ENCODE data around the gene RUNX1.

RUNX1 gene

DNA sequence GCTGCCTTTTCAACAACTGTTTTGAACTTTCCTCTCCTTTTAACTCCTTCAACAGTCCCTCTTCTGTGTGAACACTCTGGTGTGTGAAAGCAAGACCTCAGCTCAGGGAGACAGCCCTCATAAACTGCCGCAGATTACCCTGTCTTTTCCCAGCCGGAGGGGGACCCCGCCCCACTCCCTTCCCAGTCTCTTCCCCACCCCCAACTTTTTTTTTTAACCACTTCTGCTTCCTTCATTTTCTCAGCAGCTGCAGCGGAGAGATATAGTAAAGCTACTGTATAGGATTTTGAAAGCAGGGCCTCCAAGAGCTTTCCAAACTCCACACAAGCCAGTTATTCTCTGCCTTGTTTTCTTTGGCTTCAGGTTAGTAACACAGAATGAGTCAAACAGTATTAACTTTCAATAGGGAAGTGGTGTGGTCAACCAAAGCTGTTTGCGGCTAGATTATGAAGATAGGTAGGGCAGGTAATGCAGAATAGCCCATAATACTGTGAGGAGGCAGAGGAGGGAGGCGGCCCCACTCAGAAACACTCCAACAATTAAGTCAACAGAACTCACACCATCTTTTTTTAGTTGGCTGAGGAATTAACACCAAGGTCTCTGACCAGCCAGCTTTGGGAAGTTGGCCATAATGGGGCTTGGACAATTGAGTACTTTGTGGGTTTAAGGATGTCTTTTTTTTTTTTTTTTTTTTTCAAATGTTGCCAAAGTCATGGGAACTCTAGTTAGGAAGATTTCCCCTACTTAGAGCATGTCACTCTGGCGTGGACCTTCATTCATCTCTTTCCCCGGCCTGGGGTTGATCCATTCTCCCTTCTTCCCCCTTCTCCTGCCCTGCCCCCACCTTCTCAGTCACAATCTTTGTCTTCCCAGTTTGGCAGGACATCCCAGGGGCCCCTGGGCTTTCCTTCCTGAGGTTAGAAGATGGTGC, 203.3 kb downstream of the RUNX1 start:
- no peak for DNase-seq (ENCODE audit: low read depth)

DNA sequence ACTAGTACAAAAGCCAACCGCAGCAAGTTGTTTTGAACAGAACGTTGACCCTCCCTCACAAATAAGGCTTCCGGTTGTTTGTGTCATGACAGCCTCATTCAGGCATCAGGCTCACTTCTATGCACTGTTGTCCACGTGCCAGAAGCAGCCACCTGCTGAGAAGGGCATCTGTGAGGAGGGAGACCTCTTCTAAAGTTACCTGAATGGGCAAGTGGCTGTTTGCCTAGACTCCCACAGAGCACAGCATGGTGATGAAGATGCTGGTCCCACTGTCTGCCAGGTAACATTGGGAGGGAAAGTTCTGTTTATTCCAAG, 204.2 kb downstream of the RUNX1 start:
- DNase-seq (ENCODE audit: low read depth): no peak

DNA sequence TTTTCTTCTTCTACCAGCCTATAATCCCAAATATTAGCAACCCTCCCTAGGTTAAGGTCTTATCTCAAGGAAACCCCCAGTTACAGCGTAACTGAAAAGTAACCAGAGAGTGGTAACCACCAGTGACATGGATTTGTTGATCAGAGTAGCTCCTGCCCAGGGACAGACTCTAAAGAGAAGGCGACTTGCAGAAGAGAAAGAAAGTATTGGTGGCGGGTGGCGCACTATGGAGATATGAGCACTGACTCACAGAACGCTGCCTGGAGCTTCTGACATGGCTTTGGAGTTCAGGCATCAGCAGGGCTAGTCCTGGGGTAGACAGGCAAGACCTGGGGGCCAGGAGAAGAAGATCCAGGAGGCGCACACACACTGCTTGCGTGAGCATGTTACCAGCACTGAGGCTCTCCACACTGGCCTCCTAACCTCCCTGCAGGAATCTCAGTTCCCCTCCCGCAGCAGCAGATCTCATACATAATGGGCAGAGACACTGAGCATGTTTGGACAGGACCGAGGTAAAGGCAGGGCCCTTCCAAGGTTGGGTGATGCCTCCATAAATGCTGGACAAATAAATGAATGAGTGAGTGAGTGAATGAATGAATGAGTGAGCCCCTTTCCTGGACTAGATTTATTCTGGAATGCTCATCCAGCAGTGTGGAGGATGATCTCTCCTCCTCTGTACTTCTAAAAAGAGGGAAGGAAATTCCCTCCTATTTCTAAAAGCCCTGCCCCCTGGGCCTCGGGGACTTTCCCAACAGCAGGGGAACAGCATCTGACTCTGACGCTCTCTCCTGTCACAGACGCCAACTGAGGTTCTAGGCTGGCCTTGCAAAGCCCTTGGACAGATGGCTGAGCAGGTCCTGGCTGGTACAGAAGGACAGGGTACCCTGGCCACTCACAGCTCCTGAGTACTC, 204.8 kb downstream of the RUNX1 start:
- DNase-seq (ENCODE audit: low read depth): no peak

DNA sequence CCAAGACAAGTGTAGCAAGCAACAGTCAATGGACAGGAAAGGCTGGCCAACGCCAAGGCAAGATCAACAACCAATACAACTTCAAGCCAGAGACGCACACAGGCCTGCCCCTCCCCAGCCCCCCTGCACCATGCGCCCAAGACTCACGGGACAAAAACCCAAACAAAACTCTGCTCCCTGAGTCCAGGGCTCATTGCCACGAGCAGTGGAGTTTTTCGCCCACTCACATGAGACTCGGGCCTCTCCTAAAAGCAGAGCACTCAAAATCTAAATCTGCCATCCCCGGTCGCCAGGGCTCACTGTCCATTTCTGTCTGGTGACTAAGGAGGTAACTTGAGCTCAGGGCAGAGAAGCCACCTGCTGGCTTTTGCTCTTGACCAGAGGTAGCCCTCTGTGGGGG, 205.5 kb downstream of the RUNX1 start:
- no peak for DNase-seq (ENCODE audit: low read depth)

DNA sequence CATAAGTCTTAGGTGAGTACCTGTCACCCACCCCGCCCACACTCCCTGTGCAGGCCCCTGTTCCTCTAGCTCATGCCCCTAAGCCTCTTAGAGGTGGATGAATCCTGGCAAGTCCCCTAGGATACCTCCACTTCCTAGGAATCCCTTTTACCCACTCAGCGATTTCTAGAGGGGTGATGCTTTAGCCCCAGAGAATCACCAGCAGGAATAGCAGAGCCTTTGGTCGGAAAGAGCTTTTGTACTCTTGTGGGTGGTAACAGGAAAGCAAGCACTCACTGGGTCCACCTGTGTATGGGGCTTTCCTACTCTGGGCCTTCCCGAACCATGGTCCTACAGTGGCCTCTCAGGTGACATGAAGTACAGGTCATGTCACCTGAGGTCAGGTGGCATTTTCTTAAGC, 207.9 kb downstream of the RUNX1 start:
- no peak for DNase-seq (ENCODE audit: low read depth)

DNA sequence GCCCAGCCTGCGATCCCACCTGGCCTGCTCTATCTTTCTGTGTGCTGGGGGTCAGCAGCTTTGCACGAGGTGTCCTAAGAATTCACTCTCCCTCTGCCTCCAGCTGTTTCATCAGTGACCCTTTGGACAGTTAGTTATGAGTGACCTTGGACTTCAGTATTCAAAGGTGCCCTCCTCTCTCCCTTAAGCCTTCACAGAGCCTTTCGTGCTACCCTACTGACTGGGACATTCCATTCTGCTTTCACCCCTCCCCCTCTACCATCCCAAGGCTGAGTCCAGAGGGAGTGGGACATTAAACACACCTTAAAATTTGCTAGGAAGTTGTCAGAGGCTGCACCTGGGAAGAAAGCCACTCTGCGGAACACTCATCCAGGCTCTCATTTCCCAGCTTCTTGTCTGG, 208.4 kb downstream of the RUNX1 start:
- DNase-seq (ENCODE audit: low read depth): no peak

DNA sequence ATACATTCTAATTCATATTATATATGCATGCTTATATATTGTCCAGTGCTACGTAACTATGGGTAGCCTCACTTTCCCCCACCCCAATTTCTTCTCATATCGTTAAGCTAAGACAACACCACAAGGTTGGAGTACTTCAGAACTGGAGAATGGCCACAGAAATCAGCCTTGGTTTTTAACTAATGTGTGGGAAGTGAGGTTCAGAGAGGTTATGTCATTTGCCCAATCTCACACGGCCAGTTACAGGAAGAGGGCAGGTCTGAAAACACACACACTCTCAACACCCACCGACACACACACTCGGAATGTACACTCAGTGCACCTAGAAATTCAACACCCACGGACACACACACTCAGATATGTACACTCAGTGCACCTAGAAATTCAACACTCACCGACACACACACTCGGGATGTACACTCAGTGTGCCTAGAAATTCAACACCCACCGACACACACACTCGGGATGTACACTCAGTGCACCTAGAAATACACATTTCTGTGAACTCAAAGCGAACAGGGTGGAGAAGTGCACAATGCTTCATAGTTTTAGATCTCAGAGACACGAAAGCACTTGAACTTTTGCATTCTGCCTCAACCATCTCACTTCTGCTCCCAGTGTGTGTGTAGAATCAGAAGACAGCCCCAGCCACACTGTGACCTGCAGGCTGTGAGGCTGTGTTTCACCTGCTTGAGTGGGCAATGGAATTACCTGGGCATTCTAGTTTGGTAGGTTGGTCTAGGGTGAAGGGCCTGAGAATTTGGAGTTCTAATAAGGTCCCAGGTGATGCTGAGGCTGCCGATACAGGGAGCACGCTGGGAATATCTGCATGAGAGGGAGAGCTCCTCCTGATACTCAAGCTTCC, 209.9 kb downstream of the RUNX1 start:
- DNase-seq (ENCODE audit: low read depth): no peak

DNA sequence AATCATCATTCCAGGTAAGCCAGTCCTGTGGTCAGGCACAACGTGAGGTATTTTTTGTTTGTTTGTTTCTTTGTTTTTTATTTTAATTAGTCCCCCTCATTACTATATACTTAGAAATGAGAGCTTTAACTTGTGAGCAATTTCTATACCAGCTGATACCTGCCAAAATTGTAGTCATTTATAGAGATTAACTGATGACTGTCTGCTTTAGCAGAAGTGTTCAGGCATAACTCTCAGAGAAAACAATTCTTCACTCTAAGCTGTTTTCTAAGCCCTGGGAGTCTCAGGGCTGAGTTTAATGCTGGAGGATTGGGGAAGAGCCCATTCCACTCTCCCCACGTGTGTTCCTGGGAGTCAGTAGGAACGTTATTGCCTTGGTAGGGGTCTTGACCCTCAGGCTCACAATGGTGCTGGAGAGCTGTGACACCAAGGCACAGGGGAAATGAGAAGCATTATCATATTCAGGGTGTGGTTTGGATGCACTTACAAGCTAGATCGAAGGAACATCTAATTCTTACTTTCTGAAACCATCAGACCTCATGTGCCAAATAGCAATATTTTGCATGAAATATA, 212.1 kb downstream of the RUNX1 start:
- DNase-seq (ENCODE audit: low read depth): no peak

DNA sequence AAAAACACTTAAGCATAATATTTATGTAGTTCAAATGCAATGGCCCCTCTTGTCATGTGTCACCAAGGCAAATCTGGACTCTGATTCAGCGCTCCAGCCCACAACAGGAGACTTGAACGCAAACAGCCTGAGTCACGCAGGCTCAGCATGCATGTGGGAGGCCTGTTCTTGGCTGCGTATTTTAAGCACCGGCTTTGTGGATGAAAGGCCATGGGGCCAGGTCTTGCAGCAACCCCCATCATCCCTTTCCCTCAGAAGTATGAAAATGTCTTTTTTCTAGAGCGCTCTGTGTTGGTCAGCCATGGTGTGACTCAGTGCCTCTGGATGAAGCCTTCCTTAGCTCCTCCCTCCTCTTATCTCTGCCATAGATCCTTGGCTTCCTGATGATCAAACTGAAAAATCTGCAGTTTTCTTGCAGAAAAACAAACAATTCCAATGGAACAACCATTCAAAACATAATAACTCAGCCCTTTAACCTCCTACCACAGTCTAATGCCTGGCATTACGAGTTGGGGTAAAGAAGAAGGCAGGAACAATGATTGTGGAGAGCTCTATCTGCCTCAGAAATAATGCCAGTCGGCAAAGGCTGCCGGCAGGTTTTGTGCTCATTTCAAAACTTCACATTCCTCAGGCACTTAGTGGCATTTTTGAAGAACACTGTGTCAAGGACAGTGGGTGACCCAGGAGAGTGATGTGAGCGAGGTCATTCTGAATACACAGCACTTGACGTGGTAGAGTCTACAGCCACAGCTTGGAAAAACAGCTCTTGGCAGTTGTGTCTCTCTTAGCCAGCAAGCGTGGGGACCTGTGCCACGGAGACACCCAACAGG, 212.8 kb downstream of the RUNX1 start:
- DNase-seq (ENCODE audit: low read depth): no peak

DNA sequence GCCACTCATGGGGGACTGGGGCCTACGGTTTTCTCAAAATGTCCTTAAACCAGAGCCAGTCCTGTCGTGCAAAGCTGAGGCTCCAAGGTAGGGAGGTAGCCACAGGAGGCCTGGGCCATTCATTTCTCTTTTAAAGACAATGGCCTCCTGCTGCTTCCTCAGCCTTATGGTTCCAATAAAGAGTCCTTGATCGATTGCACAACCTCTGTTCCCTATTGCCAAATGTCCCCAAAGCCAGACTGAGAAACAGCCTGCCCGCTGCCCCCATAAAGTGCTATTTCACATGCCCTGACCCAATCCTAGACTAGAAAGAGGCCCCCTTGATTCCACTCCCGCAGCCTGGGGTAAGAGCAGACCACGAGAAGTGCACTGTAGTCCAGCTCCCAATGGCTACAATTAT, 213.6 kb downstream of the RUNX1 start:
- DNase-seq (ENCODE audit: low read depth): no peak

DNA sequence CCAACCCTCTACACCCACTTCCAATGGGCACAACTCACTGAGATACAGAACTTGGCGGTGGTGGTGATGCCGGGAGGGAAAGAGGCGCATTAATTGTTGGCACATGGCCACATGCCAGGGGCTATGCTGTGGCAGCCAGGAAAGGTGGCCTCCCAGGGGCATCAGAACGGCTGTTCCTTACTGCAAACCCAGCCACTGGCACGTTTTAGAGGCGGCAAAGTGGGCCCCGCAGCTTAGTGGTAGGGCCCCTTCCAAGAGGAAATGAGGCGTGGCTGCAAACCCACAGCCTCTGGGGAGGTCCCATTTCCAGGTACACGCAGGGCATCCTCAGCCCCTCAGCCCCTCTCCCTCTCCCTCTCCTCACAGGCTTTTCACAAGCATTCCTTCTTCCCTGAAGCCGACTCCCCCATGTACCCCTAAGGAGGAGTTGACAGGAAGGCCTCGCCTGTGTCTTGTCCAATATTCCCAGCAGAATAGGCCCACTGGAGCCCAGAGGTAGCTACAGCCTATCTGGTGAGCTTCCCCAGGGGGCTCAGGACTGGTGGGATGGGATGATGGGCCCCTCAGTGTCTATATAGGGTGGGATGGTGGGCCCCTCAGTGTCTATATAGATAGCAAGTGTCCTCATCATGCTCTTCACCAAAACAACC, 214.1 kb downstream of the RUNX1 start:
- DNase-seq (ENCODE audit: low read depth): no peak

DNA sequence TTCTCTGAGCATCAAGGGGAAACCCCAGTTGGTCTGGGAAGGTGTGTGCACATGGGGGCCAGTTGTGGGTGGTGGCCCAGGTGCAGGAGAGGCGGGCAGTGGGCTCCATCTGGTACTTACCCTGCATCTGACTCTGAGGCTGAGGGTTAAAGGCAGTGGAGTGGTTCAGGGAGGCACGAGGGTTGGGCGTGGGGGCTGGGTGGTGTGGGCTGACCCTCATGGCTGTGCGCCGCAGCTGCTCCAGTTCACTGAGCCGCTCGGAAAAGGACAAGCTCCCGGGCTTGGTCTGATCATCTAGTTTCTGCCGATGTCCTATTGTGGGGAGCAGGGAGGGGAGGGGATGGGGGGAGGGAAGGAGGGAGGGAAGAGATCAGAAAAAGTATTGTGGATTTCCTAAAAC, 214.8 kb downstream of the RUNX1 start:
- DNase-seq (ENCODE audit: low read depth): no peak

DNA sequence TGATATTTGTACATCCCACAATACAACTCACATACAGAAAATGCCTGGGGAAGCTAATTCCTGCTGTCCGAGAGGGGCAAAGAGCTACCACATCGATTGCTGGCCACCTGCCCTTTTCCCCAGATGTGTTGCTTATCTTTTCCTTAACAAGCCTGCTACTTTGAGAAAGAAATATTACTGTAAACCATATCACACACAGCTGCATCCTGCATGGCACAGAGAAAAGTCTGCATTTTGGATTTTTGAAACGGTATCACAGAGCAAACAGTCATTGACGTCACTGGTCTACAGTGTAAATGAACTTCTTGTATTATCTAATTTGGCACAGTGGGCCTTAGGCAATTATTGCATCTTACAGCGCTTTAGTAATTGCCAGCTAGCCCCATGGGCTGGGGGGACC, 215.6 kb downstream of the RUNX1 start:
- DNase-seq (ENCODE audit: low read depth): no peak

DNA sequence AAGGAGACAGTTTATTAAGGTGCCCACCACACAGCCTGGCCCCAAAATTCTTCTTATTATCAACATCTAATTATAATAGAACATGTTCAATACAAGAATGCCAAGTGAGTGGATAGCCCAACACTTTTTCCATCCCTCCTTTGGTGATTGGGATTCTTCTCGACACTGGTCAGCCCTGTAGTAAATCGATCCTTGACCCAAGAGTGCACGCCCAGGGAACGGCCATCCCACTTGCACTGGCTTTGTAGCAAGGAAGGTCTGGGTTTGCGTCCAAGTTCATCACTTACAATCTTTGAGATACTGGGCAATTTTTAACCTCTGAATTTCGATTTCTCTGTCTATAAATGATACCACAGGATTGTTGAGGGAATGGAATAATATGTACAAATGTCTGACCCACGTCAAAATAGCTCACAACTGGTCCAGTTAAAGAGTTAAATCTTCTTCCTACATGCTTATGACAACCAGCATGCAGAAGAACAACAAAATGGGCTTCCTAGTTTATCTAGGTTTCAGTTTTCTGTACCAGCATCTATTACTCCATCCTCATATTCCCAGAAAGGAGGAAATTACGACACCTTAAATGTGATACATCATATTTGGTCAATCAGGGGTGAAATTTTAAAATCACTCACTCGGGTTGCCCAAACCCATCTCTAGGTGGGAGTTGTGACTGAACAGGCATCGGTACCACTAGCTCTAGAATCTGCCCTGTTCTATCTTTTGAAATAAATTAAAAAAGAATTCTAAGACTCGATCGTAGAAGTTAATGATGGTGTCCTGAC, 218.5 kb downstream of the RUNX1 start:
- DNase-seq (ENCODE audit: low read depth): no peak

DNA sequence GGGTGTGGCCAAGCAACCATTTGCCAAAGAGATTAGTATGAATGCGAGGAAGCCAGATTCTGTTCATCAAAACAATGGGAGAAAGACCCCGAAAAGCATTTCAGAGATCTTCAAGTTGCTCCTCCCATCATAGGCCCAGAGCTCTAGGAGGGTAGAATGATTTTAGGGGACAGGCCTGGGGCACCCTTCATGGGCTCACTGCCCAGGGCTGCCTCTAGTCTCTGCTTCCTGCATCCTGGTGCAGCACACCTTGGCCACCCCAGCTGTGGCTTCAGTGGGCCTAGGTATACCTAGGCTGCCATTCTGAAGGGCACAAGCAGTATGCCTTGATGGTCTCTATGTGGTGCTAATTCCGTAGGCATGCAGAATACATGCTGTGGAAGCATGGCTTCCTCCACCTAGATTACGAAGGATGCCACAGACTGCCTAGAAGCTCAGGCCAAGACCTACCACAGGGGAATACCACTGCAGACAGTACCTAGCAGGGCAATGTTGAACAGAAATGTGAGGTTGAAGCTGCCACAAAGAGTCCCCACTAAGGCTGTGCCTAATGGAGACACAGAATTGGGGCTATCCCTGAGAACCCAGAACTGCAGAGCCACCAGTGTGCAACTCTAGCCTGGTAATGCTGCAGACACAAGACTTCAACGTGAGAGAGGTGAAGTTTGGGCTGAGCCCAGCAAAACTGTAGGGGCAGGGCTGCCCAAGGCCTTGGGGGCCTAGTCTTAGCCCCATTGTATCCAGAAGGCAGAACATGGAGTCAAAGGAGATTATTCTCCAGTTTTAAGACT, 221.5 kb downstream of the RUNX1 start:
- DNase-seq (ENCODE audit: low read depth): no peak

DNA sequence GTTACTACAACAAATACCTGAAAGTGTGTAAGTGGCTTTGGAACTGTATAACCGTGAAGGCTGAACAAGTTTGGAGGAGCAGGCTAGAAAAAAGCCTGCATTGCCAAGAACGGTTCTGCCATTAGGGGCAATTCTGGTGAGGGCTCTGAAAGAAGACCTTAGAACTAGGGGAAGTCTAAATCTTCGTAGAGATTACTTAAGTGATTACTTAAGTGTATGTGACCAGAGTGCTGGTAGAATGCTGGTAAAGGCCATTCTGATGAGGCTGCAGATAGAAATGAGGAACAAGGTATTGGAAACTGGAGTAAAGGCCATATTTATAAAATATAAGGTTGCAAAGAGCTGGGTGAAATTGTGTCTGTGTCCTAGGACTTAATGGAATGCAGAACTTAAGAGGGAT, 222.3 kb downstream of the RUNX1 start:
- no peak for DNase-seq (ENCODE audit: low read depth)

DNA sequence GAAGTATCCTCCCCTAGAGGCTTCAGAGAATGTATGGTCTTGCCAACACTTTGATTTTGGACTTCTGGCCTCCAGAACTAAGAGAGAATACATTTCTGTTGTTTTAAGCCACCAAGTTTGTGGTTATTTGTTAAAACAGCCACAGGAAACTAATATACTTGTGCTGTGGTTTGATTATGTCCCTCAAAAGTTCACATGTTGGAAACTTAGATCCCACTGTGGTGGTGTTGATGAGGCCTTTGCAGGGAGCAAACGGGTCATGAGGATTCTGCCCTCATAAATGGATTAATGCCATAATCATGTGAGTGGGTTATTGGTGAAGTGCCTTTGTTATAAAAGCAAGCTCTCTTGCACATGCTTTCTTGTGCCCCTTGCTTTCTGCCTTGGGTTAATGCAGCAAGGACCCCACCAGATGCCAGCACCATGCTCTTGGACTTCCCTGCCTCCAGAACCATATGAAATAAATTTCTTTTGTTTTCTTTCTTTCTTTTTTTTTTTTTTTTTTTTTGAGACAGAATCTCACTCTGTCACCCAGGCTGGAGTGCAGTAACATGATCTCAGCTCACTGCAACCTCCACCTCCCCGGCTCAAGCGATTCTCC, 223.1 kb downstream of the RUNX1 start:
- no peak for DNase-seq (ENCODE audit: low read depth)

DNA sequence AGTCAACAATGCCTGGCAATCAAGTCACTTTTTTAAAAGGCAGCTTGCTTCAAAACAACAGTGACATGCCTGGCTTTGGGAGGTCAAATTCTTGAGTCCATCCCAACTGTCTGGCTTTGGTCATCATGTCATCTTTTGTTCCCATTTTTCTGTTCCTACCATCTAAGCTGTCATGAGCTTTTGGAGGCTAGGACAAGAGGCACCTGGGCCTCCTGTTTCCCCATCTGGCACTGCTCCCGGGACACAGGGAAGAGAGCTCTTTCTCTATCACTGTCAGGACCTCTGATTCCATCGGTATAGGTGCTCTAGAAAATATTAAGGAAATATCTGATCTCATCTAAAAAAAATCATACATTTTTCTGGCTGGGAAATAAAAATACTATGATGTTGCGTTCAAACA, 224.0 kb downstream of the RUNX1 start:
- no peak for DNase-seq (ENCODE audit: low read depth)

Measured in stimulated activated CD8-positive, alpha-beta memory T cell treated with anti-CD3 and anti-CD28 coated beads, Interleukin-15, amount 100 ng/mL, for 1 hour (primary cell).